ENCODE data around the gene SLC39A11. TPM values are rescaled to one million over a fixed set of nuclear protein-coding genes. Genes with fewer than 3 reads are reported as not detected.

The SLC39A11 gene
- total RNA-seq, 1 donor from 2014 or later: 5.5 TPM

DNA sequence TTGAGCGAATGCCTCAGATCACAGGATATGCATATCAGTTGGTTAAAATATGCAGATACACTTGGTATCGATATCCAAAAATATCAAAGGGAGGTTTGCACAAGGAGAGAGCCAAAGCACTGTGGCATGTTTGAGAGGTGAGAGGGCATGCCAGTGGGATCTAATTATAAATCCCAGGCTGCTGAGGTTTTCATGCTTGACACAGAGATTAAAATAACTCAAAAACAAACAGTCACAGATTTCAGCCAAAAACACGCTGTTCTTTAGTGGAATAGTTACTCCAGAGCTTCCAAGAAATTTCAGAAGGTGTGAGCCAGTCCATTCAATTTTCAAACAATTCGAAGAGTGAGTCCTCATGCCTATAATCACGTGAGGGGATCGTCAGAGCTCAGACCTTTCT, 493.8 kb downstream of the SLC39A11 start:
- Histone ChIP-seq H3K4me3 (no peak overlapping the region), H4K20me1 (ENCODE audit: low read depth) (no peaks in the 10 kb centered on the region), H3K4me2 (no peak overlapping the region), H3K79me2 (ENCODE audit: low read depth) (no peaks in the 10 kb centered on the region), H3K36me3 (no peaks in the 10 kb centered on the region), H3K9me3 (ENCODE audit: low read depth) (no peaks in the 10 kb centered on the region), H3F3A (ENCODE audit: low read depth) (peaks cover 7% of the 10 kb centered on the region), H3K4me1 (peaks cover 10% of the 10 kb centered on the region), H2AFZ (replicated peaks) (no peak overlapping the region), H3K9ac (no peak overlapping the region), H3K27me3 (no peaks in the 10 kb centered on the region), H3K27ac (no peak overlapping the region)
- Mint-ChIP-seq H3K4me1 (peaks cover 14% of the 10 kb centered on the region), H3K27ac (no peak overlapping the region), H3K4me3 (no peak overlapping the region), H3K36me3 (no peaks in the 10 kb centered on the region), H3K9me3 (peaks cover 1% of the 10 kb centered on the region), H3K27me3 (ENCODE audit: insufficient read depth, low read depth) (peaks cover 6% of the 10 kb centered on the region)
- DNase-seq (ENCODE audit: low spot score): no peak
- TF ChIP-seq, protein P1, sequence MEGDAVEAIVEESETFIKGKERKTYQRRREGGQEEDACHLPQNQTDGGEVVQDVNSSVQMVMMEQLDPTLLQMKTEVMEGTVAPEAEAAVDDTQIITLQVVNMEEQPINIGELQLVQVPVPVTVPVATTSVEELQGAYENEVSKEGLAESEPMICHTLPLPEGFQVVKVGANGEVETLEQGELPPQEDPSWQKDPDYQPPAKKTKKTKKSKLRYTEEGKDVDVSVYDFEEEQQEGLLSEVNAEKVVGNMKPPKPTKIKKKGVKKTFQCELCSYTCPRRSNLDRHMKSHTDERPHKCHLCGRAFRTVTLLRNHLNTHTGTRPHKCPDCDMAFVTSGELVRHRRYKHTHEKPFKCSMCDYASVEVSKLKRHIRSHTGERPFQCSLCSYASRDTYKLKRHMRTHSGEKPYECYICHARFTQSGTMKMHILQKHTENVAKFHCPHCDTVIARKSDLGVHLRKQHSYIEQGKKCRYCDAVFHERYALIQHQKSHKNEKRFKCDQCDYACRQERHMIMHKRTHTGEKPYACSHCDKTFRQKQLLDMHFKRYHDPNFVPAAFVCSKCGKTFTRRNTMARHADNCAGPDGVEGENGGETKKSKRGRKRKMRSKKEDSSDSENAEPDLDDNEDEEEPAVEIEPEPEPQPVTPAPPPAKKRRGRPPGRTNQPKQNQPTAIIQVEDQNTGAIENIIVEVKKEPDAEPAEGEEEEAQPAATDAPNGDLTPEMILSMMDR (IDR thresholded peaks at IDR 0.05): no peak
- TF ChIP-seq EZH2phosphoT487 (IDR thresholded peaks at IDR 0.05) (no peak), EZH2 (IDR thresholded peaks at IDR 0.05) (no peak)

DNA sequence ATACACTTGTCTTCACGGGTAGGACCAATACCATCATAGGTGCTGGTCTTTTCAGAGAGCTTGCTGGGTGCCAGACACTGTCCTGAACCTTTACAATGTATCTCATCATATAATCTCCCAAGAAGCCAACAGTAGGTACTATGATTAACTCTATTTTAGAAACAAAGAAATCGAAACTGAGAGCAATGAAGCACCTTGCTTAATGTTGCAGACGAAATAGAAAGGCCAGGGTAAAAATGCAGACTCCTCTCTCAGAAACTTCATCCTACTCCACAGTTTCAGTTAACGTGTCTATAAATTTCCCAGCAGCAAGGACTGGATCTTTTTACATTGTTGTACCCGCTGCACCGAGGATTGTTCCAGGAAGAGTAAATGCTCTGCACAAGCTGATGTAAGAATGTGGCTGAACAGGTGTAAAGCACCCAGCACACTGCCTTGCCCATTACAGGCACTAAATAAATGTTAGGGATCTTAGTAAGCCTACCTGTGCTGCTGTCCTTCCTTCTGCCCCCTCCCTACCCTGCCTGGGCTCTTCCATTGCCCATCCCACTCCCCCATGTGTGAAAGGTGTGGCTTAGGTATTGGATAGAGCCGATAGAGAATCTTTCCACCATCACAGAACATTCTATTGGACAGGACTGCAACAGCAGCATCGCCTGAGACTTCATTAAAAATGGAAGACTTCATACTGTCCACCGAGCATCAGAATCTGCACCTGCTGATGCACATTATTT, 495.0 kb downstream of the SLC39A11 start:
- H3K9me3 ChIP-seq (ENCODE audit: low read depth): no peaks in the 10 kb centered on the region
- H2AFZ ChIP-seq (replicated peaks): no peak overlapping the region
- no peaks in the 10 kb centered on the region for H3K79me2 ChIP-seq (ENCODE audit: low read depth)
- H3K4me1 ChIP-seq: peaks cover under 1% of the 10 kb centered on the region
- no peak overlapping the region for H3K27ac Mint-ChIP-seq
- no peak overlapping the region for H3K27ac ChIP-seq
- H3K27me3 Mint-ChIP-seq (ENCODE audit: insufficient read depth, low read depth): peaks cover 5% of the 10 kb centered on the region
- H4K20me1 ChIP-seq (ENCODE audit: low read depth): no peaks in the 10 kb centered on the region
- H3K36me3 ChIP-seq: no peaks in the 10 kb centered on the region
- peaks cover 2% of the 10 kb centered on the region for H3K4me1 Mint-ChIP-seq
- no peak overlapping the region for H3K4me3 ChIP-seq
- no peak for DNase-seq (ENCODE audit: low spot score)
- H3K9me3 Mint-ChIP-seq: no peaks in the 10 kb centered on the region
- no peak overlapping the region for H3K4me2 ChIP-seq
- no peak overlapping the region for H3K9ac ChIP-seq
- H3K4me3 Mint-ChIP-seq: no peak overlapping the region
- peaks cover 1% of the 10 kb centered on the region for H3F3A ChIP-seq (ENCODE audit: low read depth)
- TF ChIP-seq, protein P1 (IDR thresholded peaks at IDR 0.05): no peak
- TF ChIP-seq EZH2phosphoT487 (IDR thresholded peaks at IDR 0.05) (no peak), EZH2 (IDR thresholded peaks at IDR 0.05) (no peak)
- no peaks in the 10 kb centered on the region for H3K36me3 Mint-ChIP-seq
- no peaks in the 10 kb centered on the region for H3K27me3 ChIP-seq

Small RNAs within 50 kb of the gene (small RNA-seq; reads per million reads assigned to genes)
- gene RF00422: not detected

Other genes starting within 250 kb of the SLC39A11 start
- 0.43 and 0.74 TPM in 2 replicates for gene SSTR2, start 72.3 kb upstream of the SLC39A11 start, total RNA-seq (ENCODE audit: low replicate concordance)
- gene COG1, start 100.4 kb upstream of the SLC39A11 start, total RNA-seq (ENCODE audit: low replicate concordance): 11.7 and 22.9 TPM in 2 replicates
- gene CPSF4L, start 169.2 kb upstream of the SLC39A11 start, total RNA-seq (ENCODE audit: low replicate concordance): not detected in 2 replicates
- 10.8 and 28.9 TPM in 2 replicates for gene CDC42EP4, start 219.3 kb upstream of the SLC39A11 start, total RNA-seq (ENCODE audit: low replicate concordance)